Heart right ventricle (tissue), 16 donors: ENCODE results near the gene SRRT. TPM values are rescaled to one million over a fixed set of nuclear protein-coding genes. Genes with fewer than 3 reads are reported as not detected.

ENCODE experiments used
- ATAC-seq, 8 donors: fragments of 200-7000 bp; cut with Tn5 transposase; one replicate each; pipeline ENCODE4 v1.9.1; 2020; ENCODE audit warnings: mild to moderate bottlenecking in 8 of 8, moderate library complexity in 8 of 8, moderate number of reproducible peaks in 1 of 8
- DNase-seq, 2 donors: peaks; one replicate each; pipeline ENCODE4 v3.0.0-alpha.2; 2020
- H3K27ac ChIP-seq, 10 donors: fragments of 200-600 bp; sonication (generic) in 2 of 10; one replicate each; pipeline versions ENCODE4 v1.5.0 to v1.8.0; 2020 to 2022; ENCODE audit warnings: mild to moderate bottlenecking in 3 of 10
- H3K27me3 ChIP-seq, 7 donors: fragments of 200-600 bp; one replicate each; pipeline ENCODE4 v1.8.0; 2021 to 2022; ENCODE audit warnings: mild to moderate bottlenecking in 2 of 7
- H3K36me3 ChIP-seq, 9 donors: fragments of 200-600 bp; sonication (generic) in 1 of 9; one replicate each; pipeline versions ENCODE4 v1.5.0 to v1.8.0; 2020 to 2022; ENCODE audit warnings: mild to moderate bottlenecking in 2 of 9
- H3K4me1 ChIP-seq, 9 donors: fragments of 200-600 bp; sonication (generic) in 1 of 9; one replicate each; pipeline versions ENCODE4 v1.5.0 to v1.8.0; 2020 to 2022; ENCODE audit warnings: mild to moderate bottlenecking in 4 of 9
- H3K4me3 ChIP-seq, 10 donors: fragments of 200-600 bp; sonication (generic) in 2 of 10; one replicate each; pipeline versions ENCODE4 v1.5.0 to v1.8.0; 2020 to 2022; ENCODE audit warnings: mild to moderate bottlenecking in 7 of 10, moderate library complexity in 2 of 10
- H3K9me3 ChIP-seq, 11 donors: fragments of 200-600 bp in 10 of 11; sonication (generic) in 2 of 11; one replicate each; pipeline versions ENCODE4 v1.5.0 to v1.8.0; 2013 to 2022; ENCODE audit warnings: mild to moderate bottlenecking in 2 of 11, control low read depth in 1 of 11, moderate library complexity in 1 of 11
- CTCF ChIP-seq, 9 donors: fragments of 200-600 bp; sonication (generic) in 2 of 9; IDR thresholded peaks; one replicate each; pipeline versions ENCODE4 v1.5.0 to v1.8.0; 2021 to 2022; ENCODE audit warnings: antibody characterized with exemption in 9 of 9, mild to moderate bottlenecking in 5 of 9, moderate library complexity in 1 of 9
- WGBS, 2 donors: extraction: QIAGEN DNeasy Blood & Tissue Kit; methylation state at CpG; one replicate each; pipeline ENCODE4 v1.1.7; 2013; ENCODE audit warnings: inconsistent platforms in 1 of 2; 5-methylcytosine and 5-hydroxymethylcytosine counted together
- intact Hi-C, 10 donors: fragments of 100-400 bp; cut with DNase I; formaldehyde crosslinking; loops; one replicate each; pipeline versions ENCODE4 v1.11.1 to v1.14.2; 2022
- polyA plus RNA-seq, 2 donors: library from polyadenylated mRNA; stranded (reverse); fragments of 200-250 nt; gene quantifications; one replicate each; pipeline ENCODE4 v1.2.3, GENCODE V29; 2013
- total RNA-seq, 10 donors: library from RNA; stranded (reverse); fragmentation: NEBNext Ultra II Directional in 3 of 10; extraction: Animal tissue kit (Norgen Biotek cat#: 25700) in 3 of 10; gene quantifications; one replicate each; pipeline versions ENCODE4 v1.2.1 to v1.2.4, GENCODE V29; 2021 to 2023
- donor health status: Arrhythmogenic right ventricular cardiomyopathy.
- donor health status: ischemic (EF 13 %, LVEDD 7.1; RV severe dilation, severe dysfunction).
- donor health status: healthy with polysubstance abuse.
- donor health status: DM: no; HTN: yes; CAD: no.
- donor health status: DM: no; HTN: no; CAD: no.
- donor health status: ischemic (EF 25% LVEDD 6.9; RV normal size, moderate dysfunction).
- donor health status: ischemic (EF 25% LVEDD 5.7; RV mildly dilated, moderate dysfunction).
- donor health status: healthy.
- donor health status: DM: yes; HTN: yes; CAD: no.
- donor health status: Ischemic cardiomyopathy.
- donor health status: ischemic (EF 35%, LVEDD 5.7; RV mildly dilated, moderate dysfunction).
- donor health status: nonischemic (EF 11% LVEDD 7.7; RV severe dilation, severe dysfunction).
- donor health status: DM: yes; HTN: yes; CAD: no.
- donor health status: PGD.
- donor health status: ischemic (EF 29% LVEDD 5.4; RV normal size, mild dysfunction).
- donor health status: nonischemic (EF 23%, LVEDD 6.1; RV moderate dilation, normal function).

Gene SRRT
- total and polyA plus RNA-seq, 12 donors = 38.4 to 69.5 (median 49.6) TPM

GRCh38 chr7:100887516-100888290, 12.8 kb downstream of the SRRT start:
- intact Hi-C loops = loop anchor here in 2 of 10 donors (2.0 kb wide), 1 partner anchor 13 kb away; the partner anchor contains the start of gene SRRT (in 2 of the 2)
- H3K4me3 ChIP-seq = peak overlapping the region in 2 of 10 donors; percentile 30 to 81
- H3K36me3 ChIP-seq = peaks cover 6 to 62% (median 49%) of the 10 kb centered on the region in 9 donors
- no peaks in the 10 kb centered on the region for H3K9me3 ChIP-seq
- peaks cover 16 to 45% (median 31%) of the 10 kb centered on the region in 9 donors for H3K4me1 ChIP-seq
- no peak for TF ChIP-seq CTCF (IDR thresholded peaks at IDR 0.05)
- H3K27ac ChIP-seq = peak overlapping the region in 4 of 10 donors; percentile 19 to 90 (median 40)
- H3K27me3 ChIP-seq = peaks cover 0 to 23% (median 0%) of the 10 kb centered on the region in 7 donors
- ATAC-seq (no peak), DNase-seq (no peak)
- WGBS, 2 donors = 56 to 60% methylated on average over 21 of the region's 21 CpGs

GRCh38 chr7:100888291-100888987, 13.5 kb downstream of the SRRT start:
- WGBS, 2 donors = 77 to 78% methylated on average over 18 of the region's 18 CpGs
- Histone ChIP-seq H3K4me1 (peaks cover 16 to 45% (median 31%) of the 10 kb centered on the region in 9 donors), H3K36me3 (peaks cover 5 to 54% (median 43%) of the 10 kb centered on the region in 9 donors), H3K27ac (peak overlapping the region in 9 of 10 donors; percentile 83 to 91 (median 89)), H3K4me3 (peak overlapping the region; percentile 55 to 82 (median 75)), H3K9me3 (no peaks in the 10 kb centered on the region), H3K27me3 (peaks cover 0 to 30% (median 0%) of the 10 kb centered on the region in 7 donors)
- intact Hi-C loops = loop anchor here in 2 of 10 donors (2.0 kb wide), 1 partner anchor 14 kb away; the partner anchor contains the start of gene SRRT (in 2 of the 2)
- TF ChIP-seq CTCF (IDR thresholded peaks at IDR 0.05) = no peak
- ATAC-seq (no peak), DNase-seq (no peak)

GRCh38 chr7:100888988-100889750, 14.3 kb downstream of the SRRT start, which contains the start of gene UFSP1:
TSS of gene UFSP1 (minus strand) at chr7:100889715. CDS start at chr7:100889271, 444 bp downstream.
- Histone ChIP-seq H3K9me3 (no peaks in the 10 kb centered on the region), H3K27ac (peak within 1 kb of the TSS; percentile 78 to 91 (median 88)), H3K4me3 (peak within 1 kb of the TSS; percentile 55 to 82 (median 75)), H3K4me1 (peaks cover 16 to 45% (median 31%) of the 10 kb centered on the region in 9 donors), H3K27me3 (peaks cover 0 to 37% (median 0%) of the 10 kb centered on the region in 7 donors), H3K36me3 (peaks cover 5 to 47% (median 36%) of the 10 kb centered on the region in 9 donors)
- 3% methylated on average over 57 to 71 of the region's 73 CpGs for WGBS, 2 donors
- intact Hi-C loops = loop anchor here in 2 of 10 donors (2.0 kb wide), 1 partner anchor 14 kb away; the partner anchor contains the start of gene SRRT (in 2 of the 2)
- peak in 1 of 9 donors; percentile 3 for TF ChIP-seq CTCF (IDR thresholded peaks at IDR 0.05)
- DNase-seq (no peak), ATAC-seq (peak; percentile 38 to 68 (median 50))
